Stimulated activated naive CD4-positive, alpha-beta T cell treated with Interleukin-2 at 50 U/mL for 16 hours (primary cell): ENCODE measurements around the gene ZNF414.

Source experiments
- DNase-seq: peaks from one replicate; lab custom pipeline; 2025; lab: John Stamatoyannopoulos, UW

The ZNF414 gene

DNA sequence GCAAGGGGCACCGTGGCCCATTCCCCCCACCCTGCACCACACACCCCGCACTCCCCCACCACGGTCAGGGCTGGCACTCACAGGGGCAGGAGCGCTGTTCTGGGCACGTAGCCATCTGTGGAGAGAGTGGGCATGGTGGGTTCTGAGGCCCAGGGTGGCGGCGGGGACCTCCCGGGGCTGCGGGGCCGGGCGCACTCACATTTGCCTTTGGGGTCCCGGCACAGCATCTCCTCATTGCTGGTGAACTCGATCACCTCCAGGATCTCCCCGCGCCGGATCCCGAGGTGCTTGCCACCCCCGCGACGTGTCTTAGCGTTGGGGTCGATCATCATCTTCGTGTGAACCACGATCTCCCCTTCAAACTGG lies 23.6 kb downstream of the ZNF414 start:
- DNase-seq: no peak

DNA sequence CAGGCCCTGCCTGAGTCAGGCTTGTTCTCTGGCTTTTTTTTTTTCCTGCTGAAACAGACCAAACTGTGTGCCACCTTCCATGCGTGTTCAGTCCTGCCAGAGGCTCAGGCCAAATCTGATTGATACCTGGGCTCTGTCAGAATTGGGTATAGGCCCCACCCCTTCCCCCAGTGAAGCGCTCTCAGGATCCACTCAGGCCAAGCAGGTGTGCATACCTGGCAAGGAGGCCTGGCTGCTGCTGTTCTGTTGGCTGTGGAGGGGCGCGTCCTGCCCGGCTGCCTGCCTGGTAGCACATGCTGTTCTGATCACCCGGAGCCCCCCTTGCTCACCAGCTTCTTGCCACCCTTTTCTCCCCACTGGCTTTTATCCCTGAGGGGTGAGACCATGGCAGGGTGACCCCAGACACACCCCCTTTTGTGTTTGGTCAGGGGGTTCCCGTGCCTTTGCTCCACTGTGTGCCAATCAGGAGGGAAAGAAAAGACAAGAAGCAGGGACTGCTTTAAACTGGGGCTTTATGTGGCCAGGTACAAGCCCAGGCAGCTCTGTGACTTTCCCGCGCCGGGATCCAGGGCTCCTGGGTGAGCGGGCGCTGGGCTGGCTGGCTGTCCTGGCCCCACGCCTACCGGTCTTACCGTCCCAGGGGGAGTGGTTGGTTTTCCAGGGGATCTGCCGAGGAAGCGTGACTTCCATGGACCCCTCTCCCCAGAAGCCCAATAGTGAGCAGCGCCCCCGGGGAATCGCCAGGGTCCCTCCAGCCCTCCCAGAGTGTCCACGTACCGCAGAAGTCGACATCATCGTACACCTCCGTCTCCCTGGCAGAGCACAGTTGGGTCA lies 24.2 kb downstream of the ZNF414 start:
- no peak for DNase-seq

GRCh38 chr19:8488365-8488764 lies 25.6 kb downstream of the ZNF414 start:
- DNase-seq: no peak

GRCh38 chr19:8487137-8487851 lies 26.7 kb downstream of the ZNF414 start:
- peak; percentile 60 for DNase-seq

GRCh38 chr19:8486661-8487136 lies 27.3 kb downstream of the ZNF414 start:
- DNase-seq: no peak

DNA sequence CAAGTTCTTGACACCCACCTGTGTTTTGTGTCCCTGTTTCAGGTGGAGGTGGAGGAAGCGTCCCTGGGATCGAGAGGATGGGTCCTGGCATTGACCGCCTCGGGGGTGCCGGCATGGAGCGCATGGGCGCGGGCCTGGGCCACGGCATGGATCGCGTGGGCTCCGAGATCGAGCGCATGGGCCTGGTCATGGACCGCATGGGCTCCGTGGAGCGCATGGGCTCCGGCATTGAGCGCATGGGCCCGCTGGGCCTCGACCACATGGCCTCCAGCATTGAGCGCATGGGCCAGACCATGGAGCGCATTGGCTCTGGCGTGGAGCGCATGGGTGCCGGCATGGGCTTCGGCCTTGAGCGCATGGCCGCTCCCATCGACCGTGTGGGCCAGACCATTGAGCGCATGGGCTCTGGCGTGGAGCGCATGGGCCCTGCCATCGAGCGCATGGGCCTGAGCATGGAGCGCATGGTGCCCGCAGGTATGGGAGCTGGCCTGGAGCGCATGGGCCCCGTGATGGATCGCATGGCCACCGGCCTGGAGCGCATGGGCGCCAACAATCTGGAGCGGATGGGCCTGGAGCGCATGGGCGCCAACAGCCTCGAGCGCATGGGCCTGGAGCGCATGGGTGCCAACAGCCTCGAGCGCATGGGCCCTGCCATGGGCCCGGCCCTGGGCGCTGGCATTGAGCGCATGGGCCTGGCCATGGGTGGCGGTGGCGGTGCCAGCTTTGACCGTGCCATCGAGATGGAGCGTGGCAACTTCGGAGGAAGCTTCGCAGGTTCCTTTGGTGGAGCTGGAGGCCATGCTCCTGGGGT lies 28.2 kb downstream of the ZNF414 start:
- no peak for DNase-seq

- DNase-seq: no peak
These were observed 29.6 kb downstream of the ZNF414 start for GRCh38 chr19:8484331-8484894.

GRCh38 chr19:8483165-8483564 lies 30.8 kb downstream of the ZNF414 start:
- DNase-seq: no peak

- DNase-seq: no peak
These were observed 31.3 kb downstream of the ZNF414 start for GRCh38 chr19:8482696-8483095.

DNA sequence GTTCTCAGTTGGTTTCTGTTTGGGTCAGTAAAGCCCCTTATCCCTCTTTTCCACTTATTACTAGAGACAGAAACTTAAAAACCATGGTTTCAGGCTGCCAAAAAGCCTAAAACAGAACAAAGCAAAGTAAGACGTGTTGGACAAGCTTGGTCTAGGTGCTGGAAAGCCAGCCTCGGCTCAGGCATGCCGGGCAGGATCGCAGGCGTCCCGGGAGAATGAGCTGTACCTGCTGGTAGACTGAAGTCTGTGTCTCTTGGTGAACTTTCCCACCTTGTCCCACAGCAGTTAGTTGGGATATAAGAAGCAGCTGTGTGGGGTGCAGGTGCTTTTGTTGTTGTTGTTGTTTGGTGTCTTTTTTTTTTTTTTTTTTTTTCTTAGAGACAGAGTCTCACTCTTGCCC lies 32.4 kb downstream of the ZNF414 start:
- no peak for DNase-seq

DNA sequence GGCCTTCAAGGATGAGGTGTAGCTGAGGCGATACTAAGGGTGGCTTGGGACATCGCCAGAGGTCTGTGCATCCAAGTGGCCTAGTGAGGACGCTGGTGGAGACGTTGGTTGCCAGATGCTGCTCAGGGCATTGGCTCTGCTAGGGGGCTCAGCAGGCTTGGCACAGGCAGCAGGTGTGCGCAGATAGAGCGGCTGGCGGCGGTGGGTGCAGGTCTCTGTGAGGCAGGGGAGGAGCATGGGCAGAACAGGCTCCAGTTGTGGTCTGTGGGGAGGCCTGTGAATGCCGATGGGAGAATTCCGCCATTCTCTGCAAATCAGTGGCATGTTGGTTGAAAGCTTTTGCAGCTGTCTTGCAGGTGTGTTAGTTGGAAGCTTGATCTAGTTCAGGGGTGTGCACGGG lies 32.8 kb downstream of the ZNF414 start:
- no peak for DNase-seq

DNA sequence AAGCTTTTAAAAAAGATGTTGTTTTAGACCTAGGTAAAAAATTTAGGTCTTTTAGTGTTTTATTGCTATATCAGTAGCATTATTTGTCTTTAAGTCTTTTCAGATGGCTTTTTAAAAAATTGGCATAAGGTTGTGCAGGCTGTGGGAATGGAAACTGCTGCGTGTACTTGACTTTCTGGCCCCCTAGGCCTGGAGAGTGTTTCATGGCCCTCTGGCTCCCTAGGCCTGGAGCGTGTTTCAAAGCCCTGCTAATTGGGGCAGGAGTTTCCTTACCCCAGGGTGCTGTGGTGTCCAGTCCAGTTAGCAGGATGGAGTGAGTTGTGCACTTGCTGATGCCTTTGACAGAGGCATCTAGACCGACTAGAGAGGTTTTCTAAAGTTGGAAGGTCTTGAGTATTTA lies 35.4 kb downstream of the ZNF414 start:
- no peak for DNase-seq

DNA sequence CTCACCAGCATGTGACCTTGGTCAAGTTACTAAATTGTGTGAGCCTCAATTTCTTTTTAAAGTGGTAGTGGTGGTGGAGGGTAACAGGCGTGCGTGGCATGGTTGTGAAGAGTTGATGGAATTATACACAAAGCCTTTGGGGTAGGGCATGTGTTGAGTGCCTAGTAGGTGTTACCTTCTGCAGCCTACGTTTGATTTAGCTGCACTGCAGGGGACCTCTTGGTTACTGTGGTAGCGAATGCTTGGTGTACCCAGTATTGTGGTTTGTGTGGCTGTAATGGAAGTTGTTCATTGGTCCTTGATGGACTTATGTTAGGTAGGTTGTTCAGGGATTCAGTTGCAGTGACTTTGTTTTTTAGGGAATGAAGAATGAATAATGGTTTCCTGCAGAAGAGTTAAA lies 36.1 kb downstream of the ZNF414 start:
- DNase-seq: no peak

DNA sequence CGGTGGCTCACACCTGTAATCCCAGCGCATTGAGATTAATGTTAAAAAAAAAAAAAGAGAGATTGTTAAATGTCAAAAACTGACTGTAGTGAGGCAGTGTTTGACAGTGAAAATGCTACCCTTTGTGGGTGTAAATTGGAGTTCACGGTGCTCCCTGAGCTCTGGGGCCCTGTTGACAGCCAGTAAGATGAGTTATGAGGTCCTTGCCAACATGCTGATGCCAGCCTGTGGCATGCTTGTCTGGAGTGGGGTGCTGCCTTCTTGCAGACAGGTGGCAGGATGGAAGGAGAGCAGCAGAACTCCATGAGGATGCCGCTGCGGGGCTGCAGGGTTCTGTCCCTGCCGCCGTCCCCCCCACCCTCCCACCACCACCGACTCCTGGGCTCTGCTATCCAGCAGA lies 37.4 kb downstream of the ZNF414 start:
- DNase-seq: no peak

DNA sequence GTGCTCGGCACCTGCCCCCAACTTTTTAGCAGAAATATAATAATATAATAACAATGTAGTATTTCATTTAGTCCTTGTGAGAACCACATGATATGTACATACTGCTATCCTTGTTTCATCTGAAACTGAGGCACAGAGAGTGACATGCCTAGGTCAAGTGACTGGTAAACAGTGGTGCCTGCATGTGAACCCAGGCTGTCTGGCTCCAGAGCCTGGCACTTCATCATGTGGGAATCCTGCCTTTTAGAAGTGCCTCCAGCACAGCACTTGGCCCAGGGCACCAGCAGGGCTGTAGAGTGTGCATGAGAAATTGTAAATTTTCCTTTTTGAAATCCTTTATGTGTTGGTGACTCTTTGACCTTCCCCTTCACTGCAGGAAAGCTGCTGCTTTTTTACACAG lies 39.0 kb downstream of the ZNF414 start:
- DNase-seq: no peak

DNA sequence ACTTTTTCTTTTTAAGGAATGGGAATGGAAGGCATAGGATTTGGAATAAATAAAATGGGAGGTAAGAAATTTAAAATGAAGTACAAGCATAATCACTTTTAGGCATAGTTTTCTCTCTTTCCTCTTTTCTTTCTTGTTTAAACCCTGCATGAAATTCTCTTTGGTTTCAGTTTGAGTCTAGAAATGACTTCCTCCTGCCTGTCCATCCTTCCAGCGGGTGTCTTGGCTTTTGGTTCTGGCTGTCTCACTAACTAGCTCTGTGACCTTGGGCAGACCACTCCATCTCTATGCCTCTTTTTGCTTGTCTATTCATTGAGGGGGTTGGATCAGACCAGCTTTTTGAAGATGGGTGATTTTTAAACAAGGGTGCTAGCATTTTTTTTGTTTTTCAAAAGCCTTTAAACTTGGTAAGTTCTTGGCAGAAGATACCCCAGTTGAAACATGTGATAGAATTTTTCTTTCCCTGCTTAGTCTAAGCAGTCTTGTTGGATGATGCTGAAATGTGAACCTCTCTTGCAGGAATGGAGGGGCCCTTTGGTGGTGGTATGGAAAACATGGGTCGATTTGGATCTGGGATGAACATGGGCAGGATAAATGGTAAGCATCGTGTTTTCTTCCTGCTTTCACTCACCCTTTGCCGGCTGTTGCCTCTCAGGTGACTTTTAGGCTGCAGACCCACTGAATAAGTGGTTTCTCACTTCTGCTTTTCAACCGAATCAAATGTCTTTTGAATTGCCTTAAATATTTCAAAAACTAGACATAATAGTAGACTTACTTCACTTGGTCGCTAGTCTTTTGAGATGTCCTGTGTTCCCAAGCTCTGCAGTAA lies 40.1 kb downstream of the ZNF414 start:
- no peak for DNase-seq

- no peak for DNase-seq
These were observed 44.2 kb downstream of the ZNF414 start for GRCh38 chr19:8469613-8470368.

- DNase-seq: no peak
These were observed 45.1 kb downstream of the ZNF414 start for GRCh38 chr19:8468761-8469373.

DNA sequence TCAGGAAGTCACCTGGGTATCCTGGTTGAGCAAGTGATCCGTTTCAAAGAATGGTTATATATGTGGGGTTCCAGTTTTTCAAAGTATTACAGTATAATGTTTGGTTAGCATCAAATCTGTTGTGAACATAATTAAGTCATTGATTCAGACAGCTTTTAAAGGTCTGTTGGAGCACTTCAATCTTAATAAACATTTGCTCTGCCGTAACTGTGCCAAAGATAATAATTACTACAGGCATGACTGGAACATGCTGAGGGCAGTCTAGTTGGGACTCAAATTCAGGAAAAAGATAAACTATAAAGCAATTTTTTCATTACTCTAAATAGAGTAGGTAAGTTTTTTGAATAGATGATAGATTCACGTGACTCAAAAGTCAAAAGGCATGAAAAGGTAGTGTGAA lies 45.8 kb downstream of the ZNF414 start:
- no peak for DNase-seq

GRCh38 chr19:8466018-8466417 lies 47.9 kb downstream of the ZNF414 start:
- DNase-seq: no peak
